ENCODE data around the gene GPN2. TPM values are rescaled to one million over a fixed set of nuclear protein-coding genes. Genes with fewer than 3 reads are reported as not detected.
"Not testable (repeated sequence)": the region's sequence is repeated elsewhere in the genome, so short reads cannot be mapped to it uniquely, and the experiment has no call there.

Gene GPN2
- polyA plus RNA-seq, 1 donor from 2014 or later, result 20.3 TPM

- H3K9me3 Mint-ChIP-seq, H3K36me3 Mint-ChIP-seq, H3K27ac Mint-ChIP-seq, H3K4me1 Mint-ChIP-seq, H3K4me3 Mint-ChIP-seq, H3K27me3 Mint-ChIP-seq: not testable (repeated sequence)
Measured at GRCh38 chr1:26881611-26882010, 8.5 kb downstream of the GPN2 start.

- H3K4me1 Mint-ChIP-seq, result peaks cover 4 to 5% (median 5%) of the 10 kb centered on the region in 3 donors
- no peak overlapping the region for H3K27ac Mint-ChIP-seq
- peaks cover 7% of the 10 kb centered on the region for H3K36me3 Mint-ChIP-seq
- H3K9me3 Mint-ChIP-seq, result no peaks in the 10 kb centered on the region
- no peaks in the 10 kb centered on the region for H3K27me3 Mint-ChIP-seq
- peak overlapping the region in 1 of 4 donors; percentile 47 for H3K4me3 Mint-ChIP-seq
Measured at GRCh38 chr1:26879793-26880192, 10.3 kb downstream of the GPN2 start.

GRCh38 chr1:26877326-26877725 lies 12.8 kb downstream of the GPN2 start:
- no peaks in the 10 kb centered on the region for H3K9me3 Mint-ChIP-seq

DNA sequence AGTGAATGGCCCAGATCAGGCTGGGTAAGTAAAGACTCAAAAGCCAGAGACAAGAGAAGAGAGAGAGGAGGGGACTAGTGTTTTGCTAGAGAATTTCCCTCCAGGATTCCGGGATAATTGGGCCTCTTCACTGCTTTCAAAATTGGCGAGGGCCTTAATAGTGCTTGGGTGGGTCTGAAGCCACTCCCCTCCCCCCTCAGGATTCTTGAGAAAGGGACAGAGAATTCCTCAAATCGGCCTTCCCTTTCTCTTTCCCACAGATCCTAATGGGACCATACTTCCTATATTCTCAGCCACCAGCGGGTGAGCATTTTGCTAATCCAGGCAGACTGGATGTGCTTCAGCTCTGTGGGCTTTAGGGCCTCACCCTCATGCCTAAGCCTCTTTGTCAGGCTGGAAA lies 15.2 kb downstream of the GPN2 start:
- Mint-ChIP-seq H3K4me1 (peaks cover 2 to 5% (median 4%) of the 10 kb centered on the region in 3 donors), H3K27ac (peak overlapping the region in 1 of 3 donors; percentile 48), H3K27me3 (no peaks in the 10 kb centered on the region), H3K4me3 (no peak overlapping the region), H3K9me3 (no peaks in the 10 kb centered on the region), H3K36me3 (peaks cover 5% of the 10 kb centered on the region)

More at GRCh38 chr1:26877326-26877725, 12.8 kb downstream of the GPN2 start:
- Mint-ChIP-seq H3K36me3 (peaks cover 5% of the 10 kb centered on the region), H3K27ac (no peak overlapping the region), H3K27me3 (no peaks in the 10 kb centered on the region), H3K4me3 (no peak overlapping the region), H3K4me1 (peaks cover 2 to 5% (median 4%) of the 10 kb centered on the region in 3 donors)

DNA sequence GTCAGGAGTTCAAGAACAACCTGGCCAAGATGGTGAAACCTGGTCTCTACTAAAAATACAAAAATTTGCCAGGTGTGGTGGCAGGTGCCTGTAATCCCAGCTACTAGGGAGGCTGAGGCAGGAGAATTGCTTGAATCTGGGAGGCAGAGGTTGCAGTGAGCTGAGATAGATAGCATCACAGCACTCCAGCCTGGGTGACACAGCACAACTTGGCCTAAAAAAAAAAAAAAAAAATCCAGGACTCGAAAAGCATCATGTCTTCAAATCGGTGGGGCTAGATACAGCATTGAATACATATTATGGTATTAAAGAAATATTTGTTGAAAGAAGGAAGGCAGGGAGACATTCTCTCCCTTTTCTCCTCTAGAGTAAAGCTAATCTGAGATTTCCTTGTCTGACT lies 17.0 kb downstream of the GPN2 start:
- not testable (repeated sequence) for H3K27me3 Mint-ChIP-seq, H3K4me1 Mint-ChIP-seq, H3K4me3 Mint-ChIP-seq, H3K9me3 Mint-ChIP-seq, H3K27ac Mint-ChIP-seq, H3K36me3 Mint-ChIP-seq

DNA sequence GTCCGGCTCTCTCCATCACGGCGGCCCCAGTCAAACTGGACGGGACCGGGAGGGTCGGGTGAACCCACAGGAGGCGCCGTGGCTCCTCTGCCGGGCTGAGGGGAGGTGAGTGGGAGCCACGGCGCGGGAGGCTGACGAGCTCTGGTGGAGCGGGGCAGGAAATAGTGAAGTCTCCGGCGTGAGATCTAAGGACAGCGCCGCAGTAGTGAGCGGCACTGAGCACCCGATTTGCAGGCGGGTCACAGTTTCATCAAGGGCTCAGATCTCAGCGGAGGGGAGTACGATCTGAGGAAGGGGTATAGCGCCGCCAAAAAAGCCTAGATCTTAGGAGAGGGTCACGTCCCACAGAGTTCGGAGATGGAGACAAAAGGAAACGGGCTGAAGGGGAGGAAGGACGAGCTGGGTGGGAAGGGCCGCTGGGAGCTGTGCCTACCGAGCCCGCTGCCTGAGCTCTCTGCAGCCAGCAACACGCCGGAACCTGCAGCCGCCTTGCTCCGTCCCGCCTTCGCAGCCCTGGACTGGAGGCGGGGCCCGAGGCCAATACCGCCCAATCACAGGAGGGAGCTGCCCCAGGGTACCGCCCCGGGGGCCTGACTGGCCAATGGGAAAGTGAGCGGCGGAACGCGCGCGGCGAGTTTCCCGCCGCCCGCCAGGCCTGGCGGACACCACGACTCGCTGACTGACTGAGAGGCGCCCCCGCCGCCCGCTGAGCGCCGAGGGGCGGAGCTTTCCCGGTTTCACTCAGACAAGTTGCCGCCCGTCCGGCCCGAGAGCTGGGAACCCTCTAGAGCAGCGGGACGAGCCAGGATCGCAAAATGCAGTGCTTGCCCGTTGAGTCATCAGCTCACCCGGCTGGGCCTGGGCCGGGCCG lies 25.2 kb downstream of the GPN2 start:
- H3K9me3 Mint-ChIP-seq, result no peaks in the 10 kb centered on the region
- peaks cover 1% of the 10 kb centered on the region for H3K27me3 Mint-ChIP-seq
- H3K36me3 Mint-ChIP-seq, result peaks cover 1% of the 10 kb centered on the region
- peak overlapping the region; percentile 79 to 97 (median 93) for H3K27ac Mint-ChIP-seq
- H3K4me1 Mint-ChIP-seq, result peaks cover 10 to 13% (median 11%) of the 10 kb centered on the region in 3 donors
- H3K4me3 Mint-ChIP-seq, result peak overlapping the region; percentile 86 to 97 (median 96)

GRCh38 chr1:26863685-26864077 lies 26.4 kb downstream of the GPN2 start:
- Mint-ChIP-seq H3K9me3 (no peaks in the 10 kb centered on the region), H3K4me3 (peak overlapping the region; percentile 86 to 97 (median 96)), H3K36me3 (peaks cover 1% of the 10 kb centered on the region), H3K4me1 (peaks cover 10 to 13% (median 11%) of the 10 kb centered on the region in 3 donors), H3K27me3 (peaks cover 1% of the 10 kb centered on the region), H3K27ac (peak overlapping the region in 2 of 3 donors; percentile 56 to 79)

DNA sequence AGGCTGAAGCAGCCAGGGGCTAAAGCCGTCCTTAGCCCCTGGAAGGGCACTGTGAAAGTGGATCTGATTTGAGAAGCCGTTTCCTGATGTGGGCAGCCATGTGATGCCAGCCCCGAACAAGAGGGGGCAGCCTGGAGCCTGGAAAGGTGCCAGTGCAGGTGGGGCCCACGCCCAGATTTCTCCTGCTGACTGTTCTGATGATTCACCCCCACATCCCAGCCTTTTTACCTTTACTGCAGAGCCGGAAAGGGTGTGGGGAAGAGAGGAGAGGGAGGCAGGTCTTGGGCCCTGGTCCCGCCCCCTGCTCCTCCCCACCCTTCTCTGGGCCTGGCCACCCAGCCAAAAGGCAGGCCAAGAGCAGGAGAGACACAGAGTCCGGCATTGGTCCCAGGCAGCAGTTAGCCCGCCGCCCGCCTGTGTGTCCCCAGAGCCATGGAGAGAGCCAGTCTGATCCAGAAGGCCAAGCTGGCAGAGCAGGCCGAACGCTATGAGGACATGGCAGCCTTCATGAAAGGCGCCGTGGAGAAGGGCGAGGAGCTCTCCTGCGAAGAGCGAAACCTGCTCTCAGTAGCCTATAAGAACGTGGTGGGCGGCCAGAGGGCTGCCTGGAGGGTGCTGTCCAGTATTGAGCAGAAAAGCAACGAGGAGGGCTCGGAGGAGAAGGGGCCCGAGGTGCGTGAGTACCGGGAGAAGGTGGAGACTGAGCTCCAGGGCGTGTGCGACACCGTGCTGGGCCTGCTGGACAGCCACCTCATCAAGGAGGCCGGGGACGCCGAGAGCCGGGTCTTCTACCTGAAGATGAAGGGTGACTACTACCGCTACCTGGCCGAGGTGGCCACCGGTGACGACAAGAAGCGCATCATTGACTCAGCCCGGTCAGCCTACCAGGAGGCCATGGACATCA lies 27.1 kb downstream of the GPN2 start, which contains the start of gene SFN:
Gene SFN (plus strand): TSS at position 369 of the 904 bp plus-strand sequence. CDS start 64 bp downstream, at position 433.
- H3K27me3 Mint-ChIP-seq, result peaks cover 1% of the 10 kb centered on the region
- peak within 1 kb of the TSS; percentile 56 to 79 (median 57) for H3K27ac Mint-ChIP-seq
- no peaks in the 10 kb centered on the region for H3K9me3 Mint-ChIP-seq

GRCh38 chr1:26861889-26862378 lies 28.1 kb downstream of the GPN2 start:
- Mint-ChIP-seq H3K9me3 (no peaks in the 10 kb centered on the region), H3K27ac (no peak overlapping the region), H3K4me3 (peak overlapping the region in 2 of 4 donors; percentile 68 to 86), H3K36me3 (peaks cover 1% of the 10 kb centered on the region), H3K27me3 (peaks cover 1% of the 10 kb centered on the region), H3K4me1 (peaks cover 10 to 13% (median 11%) of the 10 kb centered on the region in 3 donors)

More for the DNA sequence above, 27.1 kb downstream of the GPN2 start, which contains the start of gene SFN:
- Mint-ChIP-seq H3K36me3 (peaks cover 1% of the 10 kb centered on the region), H3K4me3 (peak within 1 kb of the TSS; percentile 86 to 97 (median 96)), H3K4me1 (peaks cover 10 to 13% (median 11%) of the 10 kb centered on the region in 3 donors)

GRCh38 chr1:26861286-26861701 lies 28.8 kb downstream of the GPN2 start:
- H3K27ac Mint-ChIP-seq, result peak overlapping the region in 1 of 3 donors; percentile 32
- H3K27me3 Mint-ChIP-seq, result peaks cover 1% of the 10 kb centered on the region
- no peaks in the 10 kb centered on the region for H3K9me3 Mint-ChIP-seq
- H3K4me1 Mint-ChIP-seq, result peaks cover 10 to 13% (median 11%) of the 10 kb centered on the region in 3 donors
- H3K36me3 Mint-ChIP-seq, result peaks cover 1% of the 10 kb centered on the region
- H3K4me3 Mint-ChIP-seq, result peak overlapping the region in 1 of 4 donors; percentile 40

GRCh38 chr1:26858891-26859640 lies 31.0 kb downstream of the GPN2 start:
- peaks cover under 1% of the 10 kb centered on the region for H3K27me3 Mint-ChIP-seq
- H3K4me1 Mint-ChIP-seq, result peaks cover under 1 to 8% (median 6%) of the 10 kb centered on the region in 3 donors
- H3K27ac Mint-ChIP-seq, result no peak overlapping the region
- H3K36me3 Mint-ChIP-seq, result peaks cover 7% of the 10 kb centered on the region
- no peak overlapping the region for H3K4me3 Mint-ChIP-seq
- H3K9me3 Mint-ChIP-seq, result no peaks in the 10 kb centered on the region

- Mint-ChIP-seq H3K36me3 (peaks cover 7% of the 10 kb centered on the region), H3K4me3 (no peak overlapping the region), H3K9me3 (no peaks in the 10 kb centered on the region), H3K27ac (no peak overlapping the region), H3K27me3 (no peaks in the 10 kb centered on the region), H3K4me1 (peaks cover 0 to 8% (median under 1%) of the 10 kb centered on the region in 3 donors)
Measured at GRCh38 chr1:26858160-26858559, 31.9 kb downstream of the GPN2 start.

DNA sequence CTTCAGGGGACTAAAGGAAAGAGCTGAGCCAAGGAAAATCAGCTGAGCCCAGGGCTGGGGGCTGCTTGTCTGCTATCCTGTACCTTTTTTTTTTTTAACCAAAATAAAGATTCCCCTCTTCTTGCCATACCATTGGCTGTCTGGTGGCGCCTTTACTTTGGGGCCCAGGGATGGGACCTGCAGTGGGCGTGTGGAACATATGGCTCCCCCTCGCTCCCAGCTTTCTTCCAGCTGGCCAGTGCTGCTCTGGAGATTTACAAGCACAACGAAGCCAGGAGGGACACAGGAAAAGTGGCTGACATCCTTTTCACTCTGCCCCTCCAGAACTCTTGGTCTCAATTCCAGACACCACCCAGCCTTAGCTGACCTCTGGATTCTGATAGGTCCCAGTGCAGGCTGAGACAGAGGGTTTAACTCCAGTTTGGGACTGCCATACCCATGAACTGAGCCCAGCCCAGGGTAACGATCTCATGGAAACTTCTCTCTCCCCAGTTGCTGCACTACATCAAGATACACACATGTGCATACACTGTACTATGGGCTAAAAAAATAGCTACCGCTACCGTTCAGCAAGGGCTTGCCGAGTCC lies 32.5 kb downstream of the GPN2 start:
- H3K36me3 Mint-ChIP-seq, result peaks cover 7% of the 10 kb centered on the region
- no peaks in the 10 kb centered on the region for H3K27me3 Mint-ChIP-seq
- peaks cover 0 to 7% (median 0%) of the 10 kb centered on the region in 3 donors for H3K4me1 Mint-ChIP-seq
- H3K9me3 Mint-ChIP-seq, result no peaks in the 10 kb centered on the region
- no peak overlapping the region for H3K4me3 Mint-ChIP-seq
- no peak overlapping the region for H3K27ac Mint-ChIP-seq

All from IgD-negative memory B cell (primary cell).